Activated CD4-positive, alpha-beta memory T cell treated with anti-CD3 and anti-CD28 coated beads, Interleukin-2, amount 10 ng/mL, durations not matched to agents 7 days and 5 days (primary cell): Measurements from ENCODE around the gene WBP2. TPM values are rescaled to one million over a fixed set of nuclear protein-coding genes. Genes with fewer than 3 reads are reported as not detected.

Source experiments
- CTCF ChIA-PET: fragments of 350-600 bp; sonication (Branson Sonifier 250); formaldehyde crosslinking; loops from one replicate; lab custom pipeline; 2021; ENCODE audit warnings: antibody characterized with exemption, inconsistent platforms; lab: Charles Lee
- POLR2A ChIA-PET: fragments of 350-600 bp; sonication (Branson Sonifier 250); formaldehyde crosslinking; loops from one replicate; lab custom pipeline; 2021; ENCODE audit warnings: antibody characterized with exemption; lab: Charles Lee
- DNase-seq: peaks from one replicate; pipeline ENCODE4 v3.0.0-alpha.2; 2020
- H3K27ac Mint-ChIP-seq: one replicate; pipeline ENCODE4 v1.8.0; 2021; ENCODE audit warnings: mild to moderate bottlenecking, mixed read lengths
- H3K27me3 Mint-ChIP-seq: one replicate; pipeline ENCODE4 v1.8.0; 2021; ENCODE audit warnings: mixed read lengths
- H3K36me3 Mint-ChIP-seq: one replicate; pipeline ENCODE4 v1.8.0; 2021; ENCODE audit warnings: low read depth, mixed read lengths
- H3K4me1 Mint-ChIP-seq: one replicate; pipeline ENCODE4 v1.8.0; 2021; ENCODE audit warnings: mixed read lengths
- H3K4me3 Mint-ChIP-seq: one replicate; pipeline ENCODE4 v1.8.0; 2021; ENCODE audit warnings: mild to moderate bottlenecking, mixed read lengths
- H3K9me3 Mint-ChIP-seq: one replicate; pipeline ENCODE4 v1.8.0; 2021; ENCODE audit warnings: mixed read lengths
- total RNA-seq, 2 experiments: library from RNA; stranded (reverse); gene quantifications; one replicate each; pipeline ENCODE4 v1.2.3, GENCODE V29; 2021

Gene WBP2
- total RNA-seq, 2 experiments from 2014 or later = 107 to 114 TPM

DNA sequence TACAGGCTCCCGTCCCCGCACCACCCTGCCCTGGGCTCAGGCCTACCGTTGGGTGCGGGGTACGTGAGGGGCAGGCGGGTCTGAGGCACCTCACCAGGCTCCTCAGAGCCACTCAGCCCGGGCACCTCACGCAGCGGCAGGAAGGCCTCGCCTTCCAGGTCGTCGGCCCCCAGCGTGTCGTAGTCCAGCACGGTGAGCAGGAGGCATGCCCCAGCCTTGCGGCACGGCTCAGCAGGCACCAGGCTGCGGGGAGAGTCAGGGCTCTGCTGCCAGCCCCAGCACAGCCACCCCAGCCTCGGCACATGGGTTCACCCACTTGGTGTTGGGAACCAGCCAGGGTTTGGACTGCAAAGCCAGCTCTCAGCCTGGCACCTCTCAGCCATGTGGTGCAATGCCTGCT is 26.4 kb downstream of the WBP2 start:
- Mint-ChIP-seq H3K27me3 (no peaks in the 10 kb centered on the region), H3K4me1 (peaks cover 37% of the 10 kb centered on the region), H3K4me3 (no peak overlapping the region), H3K27ac (peak overlapping the region; percentile 93), H3K9me3 (no peaks in the 10 kb centered on the region), H3K36me3 (peaks cover 53% of the 10 kb centered on the region)
- CTCF ChIA-PET = interaction anchor here (0.8 to 3.5 kb wide), 5 partner anchors 20 to 64 kb away, joined by 3 to 23 read pairs (median 9); partner anchors contain the start of genes GALK1 and UNK
- POLR2A ChIA-PET = interaction anchor here (2.1 to 15.1 kb wide), 5 partner anchors 11 to 52 kb away, joined by 4 to 190 read pairs (median 18); partner anchors contain the start of genes UNC13D and UNK
- DNase-seq = no peak

DNA sequence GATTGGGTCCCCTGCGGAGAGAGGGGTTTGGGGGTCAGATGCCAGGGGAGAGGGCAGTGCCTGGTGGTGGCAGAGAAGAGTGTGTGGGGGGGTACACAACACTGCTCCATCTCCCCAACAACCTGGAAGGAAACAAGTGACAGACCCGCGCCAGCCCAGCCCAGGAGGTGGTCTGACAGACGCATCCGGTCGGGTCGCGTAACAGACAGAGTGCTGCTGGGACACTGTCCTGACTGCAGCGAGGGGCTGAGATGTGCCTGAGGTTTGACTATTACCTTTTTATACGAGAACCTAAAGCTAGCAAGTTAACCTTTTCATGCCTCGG is 27.1 kb downstream of the WBP2 start:
- Mint-ChIP-seq H3K4me1 (peaks cover 30% of the 10 kb centered on the region), H3K4me3 (peak overlapping the region; percentile 35)
- POLR2A ChIA-PET = interaction anchor here (1.1 to 15.1 kb wide), 7 partner anchors 10 to 69 kb away, joined by 3 to 190 read pairs (median 11); partner anchors contain the start of genes TRIM65, UNC13D and UNK

DNA sequence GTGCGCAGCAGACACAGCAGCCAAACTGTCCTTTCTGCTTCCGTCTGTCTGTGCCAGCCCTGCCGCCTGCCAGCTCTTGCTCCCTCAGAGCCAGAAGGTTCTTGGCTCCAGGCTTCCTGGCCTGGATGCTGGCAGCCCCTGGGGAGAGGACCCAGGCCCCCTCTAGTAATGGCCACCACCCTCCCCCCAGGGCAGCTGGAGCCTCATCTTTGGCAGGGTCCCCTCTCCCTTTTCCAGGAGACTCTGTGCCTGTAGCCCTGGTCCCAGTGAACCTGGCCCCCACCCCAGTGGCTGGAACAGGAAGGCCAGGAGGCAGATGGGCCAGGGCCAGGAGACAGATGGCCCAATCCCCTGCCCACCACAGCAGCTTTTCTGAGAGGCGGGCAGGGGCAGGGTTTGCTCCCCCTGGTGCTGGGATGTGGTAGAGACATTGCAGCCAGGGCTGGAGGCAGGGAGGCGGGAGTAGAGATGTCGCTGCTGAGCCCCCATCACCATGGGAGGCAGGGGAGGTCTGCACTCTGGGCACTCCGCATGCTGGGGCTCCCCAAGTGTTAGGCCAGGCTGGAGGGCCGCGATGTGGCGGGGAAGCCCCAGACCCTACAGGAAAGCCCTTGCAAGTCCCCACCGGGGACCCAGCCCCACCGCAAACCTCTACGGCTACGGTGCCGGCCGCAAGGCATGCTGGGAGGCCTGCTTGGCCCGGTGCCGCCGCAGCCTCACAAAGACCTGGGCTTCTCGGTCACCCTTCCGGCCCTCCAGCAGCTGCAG is 27.6 kb downstream of the WBP2 start:
- peak overlapping the region; percentile 93 for H3K27ac Mint-ChIP-seq
- no peaks in the 10 kb centered on the region for H3K27me3 Mint-ChIP-seq
- peaks cover 44% of the 10 kb centered on the region for H3K36me3 Mint-ChIP-seq
- DNase-seq = peak; percentile 70
- ChIA-PET CTCF (interaction anchor here (0.7 to 3.5 kb wide), 13 partner anchors 14 to 847 kb away, joined by 3 to 23 read pairs (median 3); partner anchors contain the start of genes GALK1, TRIM65, UNK and WBP2), POLR2A (interaction anchor here (0.7 to 15.1 kb wide), 14 partner anchors 10 to 69 kb away, joined by 3 to 190 read pairs (median 4); partner anchors contain the start of genes GALK1, TRIM65, UNC13D and UNK)
- H3K4me3 Mint-ChIP-seq = peak overlapping the region; percentile 35
- H3K4me1 Mint-ChIP-seq = peaks cover 26% of the 10 kb centered on the region
- no peaks in the 10 kb centered on the region for H3K9me3 Mint-ChIP-seq

More for the DNA sequence above, 27.1 kb downstream of the WBP2 start:
- H3K36me3 Mint-ChIP-seq = peaks cover 46% of the 10 kb centered on the region
- CTCF ChIA-PET = interaction anchor here (0.8 to 3.5 kb wide), 4 partner anchors 32 to 64 kb away, joined by 3 to 23 read pairs (median 12); partner anchors contain the start of genes GALK1 and UNK
- H3K27me3 Mint-ChIP-seq = no peaks in the 10 kb centered on the region
- no peaks in the 10 kb centered on the region for H3K9me3 Mint-ChIP-seq
- peak overlapping the region; percentile 93 for H3K27ac Mint-ChIP-seq
- DNase-seq = no peak

DNA sequence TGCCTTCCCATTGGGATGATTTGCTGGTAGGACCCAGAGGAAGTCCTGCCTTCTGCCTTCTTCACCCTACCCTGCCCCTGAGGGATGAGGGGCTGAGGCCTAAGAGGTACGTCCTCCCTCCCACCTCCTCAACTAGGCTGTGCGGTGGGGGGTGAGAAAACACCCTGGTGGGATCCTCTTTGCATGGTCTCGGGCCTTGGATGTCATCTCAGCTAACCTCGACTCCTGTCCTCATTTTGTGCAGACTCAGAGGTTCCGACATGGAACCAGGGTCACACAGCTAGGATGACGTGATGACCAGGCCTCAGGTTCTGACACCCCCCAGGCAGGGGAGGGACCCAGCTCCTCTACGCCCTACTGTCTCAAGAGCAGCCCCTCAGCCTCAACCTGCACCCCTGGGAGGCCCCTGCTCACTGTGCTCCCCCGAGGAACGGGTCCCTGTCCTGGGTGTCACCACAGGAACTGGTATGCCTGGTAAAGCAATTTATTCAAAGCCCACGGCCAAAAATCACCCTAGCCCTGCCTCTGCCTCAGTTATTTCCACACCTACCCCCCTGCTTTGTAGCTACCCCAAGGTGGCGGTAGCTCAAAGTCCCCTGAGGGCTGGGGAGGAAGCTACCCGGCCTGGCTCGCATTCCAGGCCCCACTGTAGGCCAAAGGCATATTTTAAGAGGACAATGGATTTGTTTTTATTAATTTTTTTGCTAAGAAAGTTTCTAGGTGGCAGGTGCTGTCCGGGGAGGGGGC is 28.4 kb downstream of the WBP2 start:
- Mint-ChIP-seq H3K4me3 (peak overlapping the region; percentile 7), H3K27ac (peak overlapping the region; percentile 49), H3K9me3 (no peaks in the 10 kb centered on the region), H3K36me3 (peaks cover 41% of the 10 kb centered on the region), H3K27me3 (no peaks in the 10 kb centered on the region), H3K4me1 (peaks cover 28% of the 10 kb centered on the region)
- ChIA-PET CTCF (interaction anchor here (0.7 to 3.5 kb wide), 14 partner anchors 11 to 846 kb away, joined by 3 to 23 read pairs (median 4); partner anchors contain the start of genes GALK1, TRIM65, UNK and WBP2), POLR2A (interaction anchor here (0.7 to 15.1 kb wide), 13 partner anchors 9 to 62 kb away, joined by 3 to 190 read pairs (median 4); partner anchors contain the start of genes GALK1, UNC13D, UNK and WBP2)
- DNase-seq = no peak

DNA sequence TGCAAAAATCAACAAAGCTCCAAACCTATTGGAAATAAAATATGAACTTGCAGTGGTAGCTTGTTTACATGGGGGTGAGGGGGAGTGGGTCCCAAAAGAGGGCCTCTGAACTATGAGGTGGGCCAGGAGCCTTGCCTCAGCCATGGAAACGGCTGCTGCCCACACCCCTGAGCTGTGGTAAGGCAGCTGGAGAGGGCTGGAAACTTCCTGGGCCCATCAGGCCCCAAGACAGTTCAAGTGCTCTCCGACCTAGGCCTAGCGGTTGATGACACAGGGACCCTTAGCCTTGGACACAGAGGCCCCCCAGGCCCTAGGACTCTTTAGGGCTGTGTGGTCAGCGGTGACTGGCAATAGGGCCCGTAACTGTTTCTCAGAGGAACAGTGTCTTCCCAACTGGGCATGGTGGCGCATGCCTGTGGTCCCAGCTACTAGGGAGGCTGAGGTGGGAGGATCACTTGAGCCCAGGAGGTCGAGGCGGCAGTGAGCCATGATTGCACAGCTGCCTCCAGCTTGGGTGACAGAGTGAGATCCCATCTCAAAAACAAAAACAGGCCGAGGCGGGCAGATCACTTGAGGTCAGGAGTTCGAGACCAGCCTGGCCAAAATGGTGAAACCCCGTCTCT is 29.3 kb downstream of the WBP2 start:
- Mint-ChIP-seq H3K4me3 (no peak overlapping the region), H3K4me1 (peaks cover 31% of the 10 kb centered on the region), H3K27me3 (no peaks in the 10 kb centered on the region), H3K9me3 (no peaks in the 10 kb centered on the region), H3K36me3 (peaks cover 42% of the 10 kb centered on the region), H3K27ac (no peak overlapping the region)
- no peak for DNase-seq
- POLR2A ChIA-PET = interaction anchor here (1.5 to 15.1 kb wide), 4 partner anchors 19 to 49 kb away, joined by 4 to 190 read pairs (median 49); partner anchors contain the start of genes UNC13D and UNK
- CTCF ChIA-PET = interaction anchor here (0.8 to 3.5 kb wide), 7 partner anchors 10 to 72 kb away, joined by 3 to 23 read pairs (median 5); partner anchors contain the start of genes GALK1 and UNK

DNA sequence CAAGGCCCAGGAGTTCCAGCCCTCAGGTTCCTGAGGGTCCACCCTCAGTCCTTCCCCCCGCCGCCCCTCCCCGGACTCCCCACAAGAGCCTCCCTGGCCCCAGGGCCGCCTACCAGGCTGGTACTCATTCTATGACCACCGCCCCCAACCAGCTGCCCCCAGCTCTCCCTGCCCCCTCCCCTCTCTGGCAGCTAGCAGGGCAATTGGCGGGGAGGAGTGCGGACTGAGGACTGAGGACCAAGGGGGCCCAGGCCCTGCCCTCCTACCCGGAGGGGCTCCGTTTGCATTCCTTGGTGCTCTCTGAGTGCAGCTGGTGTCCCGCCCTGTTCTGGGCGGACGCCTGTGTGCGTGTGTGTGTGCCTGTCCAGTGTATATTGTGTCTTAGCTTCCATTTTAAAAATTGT is 30.0 kb downstream of the WBP2 start:
- H3K9me3 Mint-ChIP-seq = no peaks in the 10 kb centered on the region
- H3K4me3 Mint-ChIP-seq = no peak overlapping the region
- no peak overlapping the region for H3K27ac Mint-ChIP-seq
- no peaks in the 10 kb centered on the region for H3K27me3 Mint-ChIP-seq
- no peak for DNase-seq
- POLR2A ChIA-PET = interaction anchor here (0.7 to 15.1 kb wide), 4 partner anchors 8 to 49 kb away, joined by 3 to 190 read pairs (median 49); partner anchors contain the start of genes UNC13D and UNK
- H3K4me1 Mint-ChIP-seq = peaks cover 29% of the 10 kb centered on the region
- CTCF ChIA-PET = interaction anchor here (0.8 to 1.6 kb wide), 3 partner anchors 10 to 72 kb away, joined by 3 to 5 read pairs (median 4); no protein-coding TSS in a partner anchor
- H3K36me3 Mint-ChIP-seq = peaks cover 36% of the 10 kb centered on the region

DNA sequence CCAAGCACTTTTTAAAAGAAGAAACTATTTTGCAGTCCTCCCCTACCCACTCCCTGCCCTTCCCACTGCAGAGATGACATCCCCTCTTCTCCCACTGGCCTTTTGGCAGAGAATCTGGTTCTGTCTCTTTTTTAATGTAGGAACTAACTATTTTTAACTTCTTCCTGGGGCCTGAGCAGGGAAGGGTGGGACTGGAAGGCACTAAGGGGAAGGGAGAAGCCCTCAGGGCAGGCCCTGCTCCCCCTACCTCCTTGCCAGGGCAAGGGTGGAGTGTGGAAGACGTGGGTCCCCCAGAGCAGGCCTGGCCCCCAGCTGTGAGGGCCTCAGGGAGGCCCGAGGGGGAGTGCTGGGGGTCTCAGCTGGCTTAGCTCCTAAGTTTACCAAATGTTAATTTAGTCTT is 30.5 kb downstream of the WBP2 start:
- DNase-seq = no peak
- H3K4me1 Mint-ChIP-seq = peaks cover 31% of the 10 kb centered on the region
- no peaks in the 10 kb centered on the region for H3K9me3 Mint-ChIP-seq
- ChIA-PET POLR2A (interaction anchor here (0.7 to 15.1 kb wide), 4 partner anchors 8 to 48 kb away, joined by 3 to 190 read pairs (median 49); partner anchors contain the start of genes UNC13D and UNK), CTCF (interaction anchor here (1.6 kb wide), 2 partner anchors 9 to 38 kb away, joined by 3 to 5 read pairs; no protein-coding TSS in a partner anchor)
- no peaks in the 10 kb centered on the region for H3K27me3 Mint-ChIP-seq
- H3K27ac Mint-ChIP-seq = no peak overlapping the region
- H3K4me3 Mint-ChIP-seq = no peak overlapping the region
- peaks cover 34% of the 10 kb centered on the region for H3K36me3 Mint-ChIP-seq

DNA sequence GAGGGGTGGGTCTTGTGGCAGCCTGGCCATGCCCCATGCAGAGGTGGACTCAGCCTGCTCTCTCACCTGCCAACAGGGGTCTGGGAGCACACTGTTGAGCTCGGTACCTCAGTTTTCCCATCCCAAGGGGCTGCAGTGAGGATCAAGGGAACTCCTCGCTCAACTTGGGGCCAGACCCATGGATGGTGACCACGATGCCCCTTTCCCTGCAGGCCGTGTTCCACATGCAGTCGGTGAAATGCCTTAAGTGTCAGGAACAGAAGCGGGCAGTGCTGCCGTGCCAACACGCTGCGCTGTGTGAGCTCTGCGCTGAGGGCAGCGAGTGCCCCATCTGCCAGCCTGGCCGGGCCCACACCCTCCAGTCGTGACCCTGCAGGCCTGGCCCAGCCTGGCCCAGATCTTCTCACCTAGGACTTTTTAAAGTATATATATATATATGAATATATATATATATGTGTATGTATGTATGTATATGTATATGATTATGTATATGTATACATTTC is 31.0 kb downstream of the WBP2 start:
- ChIA-PET CTCF (no interaction called here), POLR2A (interaction anchor here (1.0 to 15.1 kb wide), 6 partner anchors 9 to 48 kb away, joined by 4 to 190 read pairs (median 22); partner anchors contain the start of genes UNC13D, UNK and WBP2)
- H3K36me3 Mint-ChIP-seq = peaks cover 36% of the 10 kb centered on the region
- H3K9me3 Mint-ChIP-seq = no peaks in the 10 kb centered on the region
- H3K27me3 Mint-ChIP-seq = no peaks in the 10 kb centered on the region
- no peak overlapping the region for H3K27ac Mint-ChIP-seq
- H3K4me1 Mint-ChIP-seq = peaks cover 36% of the 10 kb centered on the region
- no peak for DNase-seq
- no peak overlapping the region for H3K4me3 Mint-ChIP-seq

DNA sequence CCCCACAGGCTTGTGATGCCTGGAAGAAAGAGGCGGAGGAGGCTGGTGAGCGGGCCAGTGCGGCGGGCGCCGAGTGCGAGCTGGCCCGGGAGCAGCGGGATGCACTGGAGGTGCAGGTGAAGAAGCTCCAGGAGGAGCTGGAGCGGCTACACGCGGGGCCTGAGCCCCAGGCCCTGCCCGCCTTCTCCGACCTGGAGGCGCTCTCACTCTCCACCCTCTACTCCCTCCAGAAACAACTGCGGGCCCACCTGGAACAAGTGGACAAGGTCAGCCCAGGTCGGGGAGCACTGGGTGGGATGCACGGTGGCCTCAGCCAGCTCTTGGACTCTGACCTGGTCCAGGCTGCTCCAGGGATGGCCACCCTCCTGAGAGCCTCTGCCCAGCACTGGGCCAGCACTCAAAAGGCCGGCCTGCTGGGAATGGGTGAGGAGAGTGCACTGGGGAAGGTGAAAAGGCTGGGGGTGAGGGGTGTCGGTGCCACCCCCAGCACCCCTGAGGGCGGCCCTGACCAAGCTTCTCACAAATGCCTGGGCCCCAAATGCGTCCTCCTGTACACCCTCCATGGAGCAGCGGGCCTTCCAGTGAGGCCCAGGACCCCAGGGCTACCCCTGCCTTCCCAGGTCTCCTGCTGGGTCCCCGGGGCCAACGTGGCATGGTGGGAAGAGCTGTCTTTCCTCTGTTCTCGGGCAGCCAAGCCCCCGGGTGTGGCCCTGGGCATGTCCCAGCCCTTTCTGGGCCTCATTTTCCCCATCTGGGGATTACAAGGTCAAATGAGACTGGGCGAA is 31.7 kb downstream of the WBP2 start:
- CTCF ChIA-PET = no interaction called here
- H3K4me1 Mint-ChIP-seq = peaks cover 38% of the 10 kb centered on the region
- no peaks in the 10 kb centered on the region for H3K27me3 Mint-ChIP-seq
- H3K27ac Mint-ChIP-seq = peak overlapping the region; percentile 26
- no peaks in the 10 kb centered on the region for H3K9me3 Mint-ChIP-seq
- POLR2A ChIA-PET = interaction anchor here (1.0 to 15.1 kb wide), 8 partner anchors 9 to 47 kb away, joined by 3 to 190 read pairs (median 12); partner anchors contain the start of genes UNC13D, UNK and WBP2
- no peak for DNase-seq
- peaks cover 42% of the 10 kb centered on the region for H3K36me3 Mint-ChIP-seq
- no peak overlapping the region for H3K4me3 Mint-ChIP-seq

DNA sequence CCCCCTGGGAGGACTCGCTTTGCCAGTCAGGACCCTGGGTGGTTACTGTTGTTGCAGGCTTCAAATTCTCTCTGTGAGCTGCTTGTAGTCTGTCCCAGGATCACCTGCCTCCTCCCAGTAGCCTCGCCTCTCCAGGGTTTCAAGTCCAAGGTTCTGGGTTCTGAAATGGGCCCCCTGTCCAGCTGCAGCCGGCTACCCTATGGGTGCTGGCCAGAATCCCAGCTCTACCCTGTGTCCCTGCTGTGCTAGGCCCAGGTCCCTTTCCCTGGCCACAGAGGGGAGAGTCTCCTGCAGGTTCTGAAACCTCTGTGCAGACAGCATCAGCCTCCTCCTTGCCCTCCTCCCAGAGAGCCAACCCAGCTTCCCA is 32.4 kb downstream of the WBP2 start:
- DNase-seq = no peak
- Mint-ChIP-seq H3K27me3 (no peaks in the 10 kb centered on the region), H3K27ac (peak overlapping the region; percentile 26), H3K4me3 (no peak overlapping the region), H3K4me1 (peaks cover 31% of the 10 kb centered on the region), H3K36me3 (peaks cover 37% of the 10 kb centered on the region), H3K9me3 (no peaks in the 10 kb centered on the region)
- ChIA-PET CTCF (interaction anchor here (0.6 to 0.9 kb wide), 2 partner anchors 55 to 75 kb away, joined by 3 to 10 read pairs; no protein-coding TSS in a partner anchor), POLR2A (interaction anchor here (1.2 to 15.1 kb wide), 7 partner anchors 9 to 46 kb away, joined by 3 to 190 read pairs (median 13); partner anchors contain the start of genes UNC13D, UNK and WBP2)
